NCI-H345 (cell line): Measurements from ENCODE around the gene CYP19A1.
"Not testable (repeated sequence)": the region's sequence is repeated elsewhere in the genome, so short reads cannot be mapped to it uniquely, and the experiment has no call there.

ENCODE experiments used
- DNase-seq: peaks from one replicate; lab custom pipeline; 2025; lab: John Stamatoyannopoulos, UW

The CYP19A1 gene

DNA sequence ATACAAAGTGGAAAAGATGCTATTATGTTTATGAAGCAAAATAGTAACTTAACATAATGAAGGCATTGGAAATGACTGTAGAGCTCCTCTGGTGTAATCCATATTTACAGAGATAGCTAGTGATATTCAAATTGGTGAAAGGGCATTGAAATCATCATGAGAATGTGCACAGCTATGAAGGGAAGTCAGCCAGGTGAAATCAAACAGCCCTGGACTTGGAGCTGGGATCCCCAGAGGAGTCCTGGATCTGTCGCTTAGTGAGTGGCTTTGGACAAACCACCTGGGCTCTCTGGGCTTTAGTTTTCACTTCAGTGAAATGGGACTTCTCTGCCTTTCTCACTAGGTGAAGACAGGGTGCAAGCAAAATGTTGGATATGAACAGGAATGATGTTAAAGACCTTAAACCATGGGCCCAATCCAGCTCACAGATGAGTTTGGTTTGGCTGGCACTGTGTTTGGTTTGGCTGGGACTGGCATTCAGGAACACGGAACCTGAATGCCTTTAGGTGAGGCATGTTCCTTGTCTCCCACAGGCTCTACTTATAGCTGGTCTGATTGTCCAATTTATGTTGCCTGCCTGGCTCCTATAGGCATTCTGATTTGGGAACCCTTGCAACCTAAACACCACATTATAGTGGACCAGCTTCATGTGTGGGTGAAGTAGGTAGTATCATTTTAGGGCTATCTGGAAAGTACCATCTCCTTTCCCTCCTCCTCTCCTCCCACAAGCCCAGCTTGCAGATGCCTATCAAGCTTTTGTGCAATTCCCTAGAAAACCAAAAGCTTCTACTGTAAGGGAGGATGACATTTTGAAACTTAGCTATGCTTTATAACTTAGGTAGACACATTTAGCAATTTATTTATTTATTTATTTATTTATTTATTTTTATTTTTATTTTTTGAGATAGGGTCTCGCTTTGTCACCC, 133.1 kb downstream of the CYP19A1 start:
- DNase-seq: no peak

GRCh38 chr15:51203797-51204196, 134.6 kb downstream of the CYP19A1 start:
- DNase-seq: no peak

DNA sequence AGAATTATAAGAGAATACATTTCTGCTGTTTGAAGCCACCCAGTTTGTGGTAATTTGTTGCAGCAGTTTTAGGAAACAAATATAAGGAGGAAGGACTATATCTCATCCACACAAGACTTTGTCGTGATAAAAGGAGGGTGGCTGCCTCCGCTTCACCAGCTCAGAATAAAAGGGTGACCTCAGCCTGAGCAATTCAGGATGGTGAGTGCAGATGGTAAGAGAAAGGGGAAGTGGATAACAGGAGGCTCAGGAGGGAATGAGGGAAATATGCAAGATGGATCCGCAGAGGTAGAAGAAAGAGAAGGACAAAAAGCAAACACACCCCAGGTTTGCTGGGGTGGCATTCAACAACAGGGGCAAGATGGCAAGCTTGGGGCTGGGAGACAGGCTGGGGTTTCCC, 135.6 kb downstream of the CYP19A1 start:
- no peak for DNase-seq

DNA sequence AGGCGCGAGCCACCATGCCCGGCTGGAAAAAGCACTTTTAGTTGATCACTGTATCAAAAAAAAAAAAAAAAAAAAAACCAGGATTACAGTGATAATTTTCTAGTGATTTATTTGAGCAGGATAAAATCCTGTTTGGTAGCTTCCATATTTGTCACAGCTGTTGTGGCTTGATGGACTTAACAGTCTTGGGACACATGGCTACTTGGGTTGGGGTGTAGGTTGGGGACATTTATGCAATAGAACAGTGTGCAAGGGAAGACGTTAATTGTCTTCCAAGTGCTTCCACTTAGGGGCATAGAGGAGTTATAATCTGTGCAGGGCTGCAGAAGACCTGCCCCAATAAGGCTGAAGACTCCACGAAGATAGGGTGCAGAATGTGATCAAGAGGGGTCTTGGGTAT, 136.8 kb downstream of the CYP19A1 start:
- no peak for DNase-seq

- no peak for DNase-seq
Observed at GRCh38 chr15:51200792-51201191, 137.6 kb downstream of the CYP19A1 start.

DNA sequence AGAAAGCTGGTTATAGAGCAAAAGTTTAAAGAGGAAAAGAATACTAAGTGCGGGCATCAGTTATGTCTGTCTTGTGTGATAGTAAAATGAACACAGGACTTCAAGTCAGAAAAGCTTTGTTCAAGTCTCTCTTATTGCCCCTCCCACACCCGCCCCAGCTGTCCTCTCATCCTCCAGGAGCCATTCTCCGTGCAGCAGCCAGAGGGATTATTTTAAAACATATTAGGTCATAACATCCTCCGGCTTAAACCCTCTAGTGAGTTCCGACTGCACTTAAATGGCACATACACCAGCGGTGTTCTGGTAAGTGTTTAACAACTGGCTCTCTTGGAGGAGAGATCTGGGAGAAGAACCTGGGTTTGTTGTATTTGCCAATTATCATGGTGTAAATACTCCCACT, 138.9 kb downstream of the CYP19A1 start:
- DNase-seq: no peak

GRCh38 chr15:51198701-51199232, 139.6 kb downstream of the CYP19A1 start:
- no peak for DNase-seq

GRCh38 chr15:51195459-51195858, 142.9 kb downstream of the CYP19A1 start:
- DNase-seq: no peak

DNA sequence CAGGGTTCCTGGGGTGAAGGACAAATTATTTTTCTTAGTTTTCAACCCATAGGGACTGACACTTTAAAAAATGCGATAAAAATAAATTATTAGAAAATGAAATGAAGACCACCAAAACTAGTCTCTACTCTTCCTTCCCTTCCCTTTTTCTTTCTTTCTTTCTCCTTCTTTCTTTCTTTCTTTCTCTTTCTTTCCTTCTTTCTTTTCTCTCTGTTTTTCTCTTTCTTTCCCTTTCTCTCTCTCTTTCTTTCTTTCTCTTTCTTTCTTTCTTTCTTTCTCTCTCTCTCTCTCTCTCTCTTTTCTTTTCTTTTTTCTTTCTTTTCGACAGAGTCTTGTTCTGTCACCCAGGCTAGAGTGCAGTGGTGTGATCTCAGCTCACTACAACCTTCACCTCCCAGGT, 144.4 kb downstream of the CYP19A1 start:
- DNase-seq: no peak

- DNase-seq: no peak
Observed at GRCh38 chr15:51193526-51193925, 144.9 kb downstream of the CYP19A1 start.

- DNase-seq: peak; percentile 67
Observed at GRCh38 chr15:51192521-51193280, 145.7 kb downstream of the CYP19A1 start.

DNA sequence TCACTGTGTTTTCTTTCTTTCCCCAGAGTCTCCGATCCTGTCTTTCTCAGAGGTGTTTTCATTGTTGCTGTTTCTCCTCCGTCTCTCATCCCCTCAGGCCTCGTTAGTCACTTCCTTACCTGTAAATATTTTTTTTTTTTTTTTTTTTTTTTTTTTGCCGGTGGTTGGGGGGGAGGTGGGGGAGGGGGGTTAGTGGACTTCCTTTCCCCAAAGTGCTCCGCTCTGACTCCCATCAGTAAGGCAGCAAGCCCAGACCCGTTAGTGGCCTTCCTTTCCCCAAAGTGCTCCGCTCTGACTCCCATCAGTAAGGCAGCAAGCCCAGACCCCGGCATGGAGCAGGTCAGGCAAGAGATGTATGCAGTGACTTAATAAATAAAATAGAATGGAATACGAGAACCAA, 146.6 kb downstream of the CYP19A1 start:
- no peak for DNase-seq

GRCh38 chr15:51191072-51191670, 147.2 kb downstream of the CYP19A1 start:
- DNase-seq: no peak

GRCh38 chr15:51190424-51191068, 147.8 kb downstream of the CYP19A1 start:
- DNase-seq: no peak

GRCh38 chr15:51189669-51190385, 148.6 kb downstream of the CYP19A1 start:
- no peak for DNase-seq

GRCh38 chr15:51188791-51189190, 149.6 kb downstream of the CYP19A1 start:
- DNase-seq: not testable (repeated sequence)

DNA sequence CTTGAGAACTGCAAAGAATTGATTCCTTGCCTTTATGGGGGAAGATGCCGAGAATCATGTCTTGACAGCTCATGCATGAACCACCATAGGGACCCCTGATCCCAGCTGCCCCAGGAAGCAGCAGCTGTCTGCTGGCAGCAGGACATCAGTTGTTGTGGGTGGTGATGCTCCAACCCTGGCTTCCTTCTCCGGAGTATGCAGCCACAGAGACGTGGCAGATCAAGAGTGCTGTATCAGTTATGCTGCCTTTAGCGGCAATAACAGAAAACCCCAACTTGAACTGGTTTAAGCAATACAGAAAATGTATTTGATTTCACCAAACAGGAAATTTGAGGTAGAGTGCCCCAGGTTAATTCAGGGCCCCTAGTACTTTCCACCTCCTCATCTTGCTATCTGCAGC, 151.5 kb downstream of the CYP19A1 start:
- no peak for DNase-seq

- no peak for DNase-seq
Observed at GRCh38 chr15:51186181-51186705, 152.2 kb downstream of the CYP19A1 start.

- DNase-seq: no peak
Observed at GRCh38 chr15:51185213-51186159, 152.9 kb downstream of the CYP19A1 start.

DNA sequence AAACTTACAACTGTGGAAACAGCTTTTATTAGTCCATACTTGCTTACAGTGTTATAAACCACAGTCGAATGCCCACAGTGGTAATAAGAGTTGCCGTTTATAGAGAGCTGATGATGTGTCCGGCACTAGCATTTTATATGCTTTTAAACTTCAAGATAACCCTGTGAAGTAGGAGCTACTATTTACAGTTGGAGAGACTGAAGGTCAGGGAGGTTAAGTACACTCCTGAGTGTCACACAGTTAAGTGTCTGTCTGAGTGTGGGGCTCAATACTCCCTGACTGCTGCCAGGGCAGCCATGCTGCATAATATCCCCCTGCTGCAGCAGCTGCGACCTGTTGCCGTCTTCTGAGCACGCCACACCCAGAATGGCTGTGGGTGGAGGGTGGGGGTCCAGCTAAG, 153.8 kb downstream of the CYP19A1 start:
- no peak for DNase-seq
